Fibroblast of lung (primary cell): ENCODE measurements around the gene MYO1D. TPM values are rescaled to one million over a fixed set of nuclear protein-coding genes. Genes with fewer than 3 reads are reported as not detected.

ENCODE experiments used
- DNase-seq, 2 donors: peaks; one replicate each; pipeline versions ENCODE4 v3.0.0 to v3.0.0-alpha.2; 2010; ENCODE audit warnings: low read depth in 2 of 2
- H2AFZ ChIP-seq: 2 replicates; pipeline ENCODE4 v1.5.1; 2012; ENCODE audit warnings: low read length, control low read depth, inconsistent platforms
- H3K27ac ChIP-seq: 2 replicates; pipeline ENCODE4 v1.5.1; 2011; ENCODE audit warnings: low read length, control low read depth; ENCODE audit not compliant: insufficient read depth
- H3K27me3 ChIP-seq: 2 replicates; pipeline ENCODE4 v1.5.1; 2011; ENCODE audit warnings: mild to moderate bottlenecking, low read length; ENCODE audit not compliant: control insufficient read depth, insufficient read depth
- H3K36me3 ChIP-seq: 2 replicates; pipeline ENCODE4 v1.5.1; 2011; ENCODE audit warnings: low read length; ENCODE audit not compliant: control insufficient read depth, insufficient read depth
- H3K4me1 ChIP-seq: 2 replicates; pipeline ENCODE4 v1.5.1; 2011; ENCODE audit warnings: low read length; ENCODE audit not compliant: control insufficient read depth, insufficient read depth; ENCODE audit errors: extremely low read depth
- H3K4me2 ChIP-seq: 2 replicates; pipeline ENCODE4 v1.5.1; 2011; ENCODE audit warnings: low read length, control low read depth; ENCODE audit not compliant: insufficient read depth; ENCODE audit errors: extremely low read depth
- H3K4me3 ChIP-seq, 4 experiments: fragments of 200-600 bp in 1 of 4; sonication (generic) in 1 of 4; replicated peaks in 1 of 4; 2 replicates each; pipeline ENCODE4 v1.5.1; 2011 to 2016; ENCODE audit warnings: low read length in 4 of 4, low read depth in 3 of 4, mild to moderate bottlenecking in 3 of 4, control low read depth in 2 of 4, inconsistent platforms in 1 of 4, mixed read lengths in 1 of 4; ENCODE audit not compliant: insufficient read depth in 1 of 4; ENCODE audit errors: control extremely low read depth in 1 of 4
- H3K79me2 ChIP-seq: 2 replicates; pipeline ENCODE4 v1.5.1; 2012; ENCODE audit warnings: mild to moderate bottlenecking, low read length, inconsistent platforms; ENCODE audit not compliant: control insufficient read depth, insufficient read depth
- H3K9ac ChIP-seq: 2 replicates; pipeline ENCODE4 v1.5.1; 2011; ENCODE audit warnings: mild to moderate bottlenecking, low read length, control low read depth; ENCODE audit not compliant: insufficient read depth
- H3K9me3 ChIP-seq: 2 replicates; pipeline ENCODE4 v1.5.1; 2012; ENCODE audit warnings: low read depth, low read length; ENCODE audit not compliant: control insufficient read depth, insufficient read depth
- H4K20me1 ChIP-seq: 2 replicates; pipeline ENCODE4 v1.5.1; 2011; ENCODE audit warnings: low read length; ENCODE audit not compliant: control insufficient read depth, insufficient read depth; ENCODE audit errors: extremely low read depth
- EZH2 ChIP-seq: IDR thresholded peaks from 2 replicates; pipeline ENCODE4 v1.5.1; 2012; ENCODE audit warnings: low read length, control low read depth, mild to moderate bottlenecking; ENCODE audit errors: missing control alignments
- polyA plus RNA-seq, 2 donors: library from polyadenylated mRNA; depleted of rRNA in 1 of 2; stranded (reverse) in 1 of 2; unstranded in 1 of 2; fragments of >200 nt; gene quantifications; 2 replicates each; pipeline ENCODE4 v1.2.1, GENCODE V29; 2011 to 2012; ENCODE audit warnings: missing spikeins in 1 of 2
- total RNA-seq: library from RNA; depleted of rRNA; stranded (reverse); fragments of >200 nt; gene quantifications from 2 replicates; pipeline ENCODE4 v1.2.1, GENCODE V29; 2014
- TF ChIP-seq, protein P1 (sequence below), 2 donors: IDR thresholded peaks in 1 of 2; conservative IDR thresholded peaks in 1 of 2; 1 replicate in 1 of 2; 2 replicates in 1 of 2; pipeline ENCODE4 v1.5.1; 2011 to 2012; ENCODE audit warnings: low read length in 2 of 2, control low read depth in 1 of 2, inconsistent platforms in 1 of 2, low read depth in 1 of 2, mild to moderate bottlenecking in 1 of 2

Gene MYO1D
- total and polyA plus RNA-seq, 2 donors (not counting 1 experiment from before 2014, with no cell fraction given): 35.0 to 46.6 TPM

DNA sequence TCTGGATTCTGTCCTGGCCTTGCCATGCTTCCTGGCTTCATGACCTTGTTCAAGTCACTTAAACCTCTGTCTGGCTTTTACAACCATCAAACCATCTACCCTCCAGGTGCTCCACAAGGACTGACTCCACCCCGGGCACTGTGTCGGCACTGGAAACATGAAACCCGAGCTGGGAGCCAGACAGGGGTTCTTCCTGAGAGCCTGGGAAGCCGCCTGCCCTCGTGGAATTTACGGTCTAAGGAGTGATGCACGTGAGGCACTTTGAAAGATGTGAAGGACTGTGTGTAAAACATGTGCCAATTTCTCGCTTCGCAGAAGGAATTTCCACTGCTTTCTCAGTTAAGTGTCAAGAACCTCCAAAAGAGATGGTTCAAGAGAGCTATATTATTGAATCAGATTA, 378.5 kb downstream of the MYO1D start:
- no peak overlapping the region for H2AFZ ChIP-seq
- H3K36me3 ChIP-seq: no peaks in the 10 kb centered on the region
- DNase-seq: no peak
- H3K4me3 ChIP-seq: no peak overlapping the region
- no peaks in the 10 kb centered on the region for H3K9me3 ChIP-seq
- H3K27me3 ChIP-seq: no peaks in the 10 kb centered on the region
- no peaks in the 10 kb centered on the region for H4K20me1 ChIP-seq
- H3K79me2 ChIP-seq: no peaks in the 10 kb centered on the region
- H3K4me1 ChIP-seq: peaks cover 4% of the 10 kb centered on the region
- no peak overlapping the region for H3K27ac ChIP-seq
- H3K4me2 ChIP-seq: no peak overlapping the region
- no peak for TF ChIP-seq EZH2
- TF ChIP-seq, protein P1, sequence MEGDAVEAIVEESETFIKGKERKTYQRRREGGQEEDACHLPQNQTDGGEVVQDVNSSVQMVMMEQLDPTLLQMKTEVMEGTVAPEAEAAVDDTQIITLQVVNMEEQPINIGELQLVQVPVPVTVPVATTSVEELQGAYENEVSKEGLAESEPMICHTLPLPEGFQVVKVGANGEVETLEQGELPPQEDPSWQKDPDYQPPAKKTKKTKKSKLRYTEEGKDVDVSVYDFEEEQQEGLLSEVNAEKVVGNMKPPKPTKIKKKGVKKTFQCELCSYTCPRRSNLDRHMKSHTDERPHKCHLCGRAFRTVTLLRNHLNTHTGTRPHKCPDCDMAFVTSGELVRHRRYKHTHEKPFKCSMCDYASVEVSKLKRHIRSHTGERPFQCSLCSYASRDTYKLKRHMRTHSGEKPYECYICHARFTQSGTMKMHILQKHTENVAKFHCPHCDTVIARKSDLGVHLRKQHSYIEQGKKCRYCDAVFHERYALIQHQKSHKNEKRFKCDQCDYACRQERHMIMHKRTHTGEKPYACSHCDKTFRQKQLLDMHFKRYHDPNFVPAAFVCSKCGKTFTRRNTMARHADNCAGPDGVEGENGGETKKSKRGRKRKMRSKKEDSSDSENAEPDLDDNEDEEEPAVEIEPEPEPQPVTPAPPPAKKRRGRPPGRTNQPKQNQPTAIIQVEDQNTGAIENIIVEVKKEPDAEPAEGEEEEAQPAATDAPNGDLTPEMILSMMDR (conservative IDR thresholded peaks at IDR 0.05 in 1 of 2, IDR thresholded peaks at IDR 0.05 in 1 of 2; ENCODE audit: low read depth in 1 of 2, low read length in 2 of 2): no peak
- no peak overlapping the region for H3K9ac ChIP-seq

DNA sequence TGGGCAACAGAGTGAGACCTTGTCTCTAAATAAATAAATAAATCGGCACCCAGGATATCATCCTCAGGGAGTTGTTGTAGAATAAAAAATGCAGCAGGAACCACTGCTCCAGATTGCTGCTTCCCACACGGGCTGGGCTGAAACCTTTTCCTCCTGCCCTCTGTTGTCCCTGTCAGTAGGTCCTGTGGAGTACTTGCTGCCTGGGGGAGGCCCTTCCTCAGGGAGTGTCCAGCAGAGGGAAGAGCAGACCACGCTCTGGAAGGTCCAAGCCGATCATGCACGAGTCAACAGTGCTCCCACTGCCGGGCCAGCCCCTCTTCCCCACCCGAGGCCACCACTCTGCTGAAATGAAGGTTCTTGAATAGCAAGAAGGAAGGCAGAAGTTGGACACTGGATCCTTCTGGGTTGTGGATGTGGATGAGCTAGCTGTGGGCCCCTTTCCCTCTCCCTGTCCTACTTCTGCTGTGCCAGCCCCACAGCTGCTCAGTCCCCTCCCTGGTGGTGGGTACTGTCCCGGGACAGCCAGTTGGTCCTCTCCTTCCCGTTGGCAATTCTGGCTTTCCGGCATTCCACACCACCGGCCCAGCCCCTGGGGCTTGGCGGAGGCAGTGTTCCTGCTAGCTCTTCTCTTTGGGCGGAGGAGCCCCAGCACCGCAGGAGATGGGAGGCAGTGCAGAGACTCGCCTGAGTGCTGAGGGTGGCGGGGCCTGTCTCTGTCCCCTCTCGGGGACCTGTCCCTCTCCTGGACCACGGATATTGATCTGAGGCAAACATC, 379.3 kb downstream of the MYO1D start:
- DNase-seq: peak; percentile 16 to 41
- no peak overlapping the region for H3K9ac ChIP-seq
- no peaks in the 10 kb centered on the region for H4K20me1 ChIP-seq
- H3K79me2 ChIP-seq: no peaks in the 10 kb centered on the region
- peaks cover 4% of the 10 kb centered on the region for H3K4me1 ChIP-seq
- no peaks in the 10 kb centered on the region for H3K36me3 ChIP-seq
- TF ChIP-seq, protein P1 (conservative IDR thresholded peaks at IDR 0.05 in 1 of 2, IDR thresholded peaks at IDR 0.05 in 1 of 2; ENCODE audit: low read depth in 1 of 2, low read length in 2 of 2): no peak
- TF ChIP-seq EZH2: no peak
- no peak overlapping the region for H3K4me2 ChIP-seq
- no peak overlapping the region for H3K27ac ChIP-seq
- H3K27me3 ChIP-seq: no peaks in the 10 kb centered on the region
- H2AFZ ChIP-seq: no peak overlapping the region
- H3K9me3 ChIP-seq: no peaks in the 10 kb centered on the region
- H3K4me3 ChIP-seq: no peak overlapping the region

GRCh38 chr17:32496395-32497073, 380.4 kb downstream of the MYO1D start:
- no peak for TF ChIP-seq EZH2
- TF ChIP-seq, protein P1 (conservative IDR thresholded peaks at IDR 0.05 in 1 of 2, IDR thresholded peaks at IDR 0.05 in 1 of 2; ENCODE audit: low read depth in 1 of 2, low read length in 2 of 2): no peak
- Histone ChIP-seq H3K4me3 (no peak overlapping the region), H3K36me3 (no peaks in the 10 kb centered on the region), H3K27ac (no peak overlapping the region), H2AFZ (no peak overlapping the region), H3K4me2 (no peak overlapping the region), H3K79me2 (no peaks in the 10 kb centered on the region), H3K4me1 (peaks cover 4% of the 10 kb centered on the region), H3K9me3 (no peaks in the 10 kb centered on the region), H3K9ac (no peak overlapping the region), H3K27me3 (no peaks in the 10 kb centered on the region), H4K20me1 (no peaks in the 10 kb centered on the region)
- peak; percentile 68 to 86 for DNase-seq
